Adrenal gland (tissue), 12 donors: Measurements from ENCODE around the gene IPCEF1. TPM values are rescaled to one million over a fixed set of nuclear protein-coding genes. Genes with fewer than 3 reads are reported as not detected.

Experiments
- DNase-seq, 7 donors: peaks; one replicate each; pipeline ENCODE4 v3.0.0-alpha.2; 2019 to 2020
- H3K27ac ChIP-seq, 5 donors: fragments of 200-600 bp; sonication (generic) in 4 of 5; 1 replicate in 3 of 5; 2 replicates in 2 of 5; pipeline versions ENCODE4 v1.5.1 to v1.8.0; 2016 to 2020; ENCODE audit warnings: mild to moderate bottlenecking in 1 of 5
- H3K27me3 ChIP-seq: fragments of 200-600 bp; 2 replicates; pipeline ENCODE4 v1.8.0; 2021
- H3K36me3 ChIP-seq, 2 donors: fragments of 200-600 bp; replicated peaks in 1 of 2; 1 replicate in 1 of 2; 2 replicates in 1 of 2; pipeline versions ENCODE4 v1.5.1 to v1.8.0; 2018 to 2022
- H3K4me1 ChIP-seq, 2 donors: fragments of 200-600 bp; replicated peaks in 1 of 2; 1 replicate in 1 of 2; 2 replicates in 1 of 2; pipeline versions ENCODE4 v1.5.1 to v1.8.0; 2018 to 2021
- H3K4me3 ChIP-seq, 4 donors: fragments of 200-600 bp; sonication (generic) in 3 of 4; one replicate each; pipeline ENCODE4 v1.5.1; 2016 to 2018
- H3K9me3 ChIP-seq, 3 donors: fragments of 200-600 bp; sonication (generic) in 1 of 3; replicated peaks in 1 of 3; 1 replicate in 2 of 3; 2 replicates in 1 of 3; pipeline versions ENCODE4 v1.5.1 to v1.8.0; 2016 to 2021
- CTCF ChIP-seq, 6 experiments: fragments of 450-650 bp in 4 of 6; fragments of 200-600 bp in 2 of 6; sonication (generic) in 1 of 6; IDR thresholded peaks; 1 replicate in 5 of 6; 2 replicates in 1 of 6; pipeline versions ENCODE4 v1.5.1 to v1.8.0; 2016 to 2021; ENCODE audit warnings: antibody characterized with exemption in 6 of 6, mild to moderate bottlenecking in 2 of 6, moderate library complexity in 1 of 6
- POLR2A ChIP-seq, 2 donors: fragments of 450-650 bp; IDR thresholded peaks; one replicate each; pipeline ENCODE4 v1.6.1; 2017; ENCODE audit warnings: antibody characterized with exemption in 2 of 2, mild to moderate bottlenecking in 2 of 2, moderate library complexity in 1 of 2
- WGBS, 4 donors: extraction: QIAGEN DNeasy Blood & Tissue Kit in 2 of 4; methylation state at CpG; one replicate each; pipeline versions ENCODE4 v1.1.5 to v1.1.7; 2013 to 2017; 5-methylcytosine and 5-hydroxymethylcytosine counted together
- intact Hi-C, 2 donors: fragments of 100-400 bp; cut with DNase I; formaldehyde crosslinking; loops; one replicate each; pipeline versions ENCODE4 v1.14.1 to v1.15.0; 2022 to 2023
- polyA plus RNA-seq, 3 donors: library from polyadenylated mRNA; stranded (reverse); fragments of 200-250 nt in 2 of 3; fragments of 350-450 nt in 1 of 3; fragmentation: Illumina TruSeq in 1 of 3; extraction: RNeasy Lipid Tissue Mini Kit (QIAGEN cat#74804) in 1 of 3; gene quantifications; one replicate each; pipeline ENCODE4 v1.2.3, GENCODE V29; 2013 to 2014
- total RNA-seq, 9 donors: library from RNA; depleted of rRNA in 4 of 9; stranded (reverse); fragments of >200 nt in 4 of 9; fragments of 120-200 nt in 1 of 9; fragmentation: NEBNext Ultra II Directional in 1 of 9; extraction: Animal tissue kit (Norgen Biotek cat#: 25700) in 1 of 9; gene quantifications; one replicate each; pipeline versions ENCODE4 v1.1.0 to v1.2.4, GENCODE V29; 2013 to 2023
- donor health status: healthy with polysubstance abuse.
- donor health status: Bipolar disorder and iron deficiency.
- donor health status: DM: yes; HTN: yes; CAD: no.
- donor health status: DM: no; HTN: no; CAD: no.
- donor health status: DM: no; HTN: no; CAD: no.
- donor health status: DM: yes; HTN: yes; CAD: no.

The IPCEF1 gene
- total and polyA plus RNA-seq, 12 donors = 0.07 to 1.2 (median 0.72) TPM; not detected in 1

- 69 to 75% (median 71%) methylated on average over 4 of the region's 4 CpGs for WGBS, 4 donors
- H3K36me3 ChIP-seq = no peaks in the 10 kb centered on the region
- intact Hi-C loops = no loop called here
- no peaks in the 10 kb centered on the region for H3K9me3 ChIP-seq
- H3K4me3 ChIP-seq = no peak overlapping the region
- no peak for DNase-seq
- no peaks in the 10 kb centered on the region for H3K4me1 ChIP-seq
- H3K27ac ChIP-seq = no peak overlapping the region
- no peaks in the 10 kb centered on the region for H3K27me3 ChIP-seq
- TF ChIP-seq POLR2A (IDR thresholded peaks at IDR 0.05) (no peak), CTCF (IDR thresholded peaks at IDR 0.05) (no peak)
Observed at GRCh38 chr6:154251116-154251515, 105.5 kb downstream of the IPCEF1 start.

DNA sequence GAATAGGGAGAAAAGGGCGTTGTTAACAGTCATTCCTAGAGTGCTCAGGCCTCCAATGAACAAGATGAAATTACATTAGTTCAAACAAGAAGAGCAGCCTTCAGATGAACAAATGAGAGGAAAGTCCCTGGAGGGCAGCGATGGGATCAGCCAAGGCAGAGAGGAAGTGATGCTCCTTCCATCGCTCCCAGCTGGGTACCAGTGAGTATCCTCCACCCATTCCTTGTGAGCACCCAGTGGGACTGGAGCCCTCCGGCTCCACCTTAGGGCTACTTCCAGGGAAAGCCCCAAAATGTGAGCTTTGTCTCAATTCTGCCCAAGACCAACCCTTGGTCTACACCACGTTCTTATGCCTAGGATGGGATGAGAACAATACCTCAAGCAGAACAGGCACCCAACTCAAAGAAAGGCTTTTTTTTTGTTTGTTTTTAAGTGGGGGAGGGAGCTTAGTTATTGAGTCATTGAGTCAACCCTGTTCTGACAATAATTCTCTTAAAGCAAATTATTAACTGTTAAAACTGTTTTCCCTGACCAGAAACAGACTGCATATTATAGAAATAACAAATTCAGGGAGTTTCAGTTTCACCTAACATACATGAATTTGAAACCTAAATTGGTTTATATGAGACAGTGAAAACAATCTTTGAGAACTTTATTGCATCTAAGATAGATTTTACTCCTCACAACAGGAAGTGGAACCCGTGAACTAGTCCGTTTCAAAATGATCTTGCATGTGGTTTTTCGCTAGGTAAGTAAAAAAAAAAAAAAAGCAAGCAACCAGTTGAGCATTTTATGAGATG is 106.9 kb downstream of the IPCEF1 start:
- Histone ChIP-seq H3K4me1 (no peaks in the 10 kb centered on the region), H3K4me3 (no peak overlapping the region), H3K9me3 (no peaks in the 10 kb centered on the region), H3K27ac (no peak overlapping the region), H3K36me3 (no peaks in the 10 kb centered on the region), H3K27me3 (no peaks in the 10 kb centered on the region)
- 69 to 87% (median 75%) methylated on average over 8 of the region's 8 CpGs for WGBS, 4 donors
- DNase-seq = no peak
- intact Hi-C loops = no loop called here
- TF ChIP-seq CTCF (IDR thresholded peaks at IDR 0.05) (no peak), POLR2A (IDR thresholded peaks at IDR 0.05) (no peak)

GRCh38 chr6:154247119-154247861 is 109.3 kb downstream of the IPCEF1 start:
- intact Hi-C loops = no loop called here
- H3K27me3 ChIP-seq = no peaks in the 10 kb centered on the region
- WGBS, 4 donors = 40 to 50% (median 46%) methylated on average over 12 of the region's 12 CpGs
- no peak overlapping the region for H3K4me3 ChIP-seq
- H3K4me1 ChIP-seq = no peaks in the 10 kb centered on the region
- H3K36me3 ChIP-seq = no peaks in the 10 kb centered on the region
- no peak for DNase-seq
- TF ChIP-seq POLR2A (IDR thresholded peaks at IDR 0.05) = no peak
- TF ChIP-seq CTCF (IDR thresholded peaks at IDR 0.05) = no peak
- no peak overlapping the region for H3K27ac ChIP-seq
- no peaks in the 10 kb centered on the region for H3K9me3 ChIP-seq

DNA sequence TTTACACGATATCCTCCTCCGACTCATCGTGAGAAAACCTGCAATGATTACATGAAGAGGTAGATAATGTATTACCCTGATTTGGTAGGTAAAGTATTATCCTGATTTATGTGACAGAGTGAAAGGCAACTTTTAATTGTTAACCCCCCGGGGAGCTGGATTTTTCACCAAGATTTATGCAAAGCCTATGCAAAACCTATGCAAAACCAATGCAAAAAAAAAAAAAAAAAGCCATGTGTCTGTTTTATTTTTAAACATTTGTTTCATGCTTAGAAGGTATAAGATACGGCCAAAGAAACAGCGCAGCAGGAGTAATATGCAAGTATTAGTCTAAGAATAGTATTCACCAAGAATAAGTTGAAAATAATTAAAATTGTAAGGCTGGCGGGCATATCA is 109.9 kb downstream of the IPCEF1 start:
- intact Hi-C loops = no loop called here
- no peak for DNase-seq
- no peaks in the 10 kb centered on the region for H3K4me1 ChIP-seq
- no peak overlapping the region for H3K4me3 ChIP-seq
- H3K27ac ChIP-seq = no peak overlapping the region
- TF ChIP-seq CTCF (IDR thresholded peaks at IDR 0.05) (no peak), POLR2A (IDR thresholded peaks at IDR 0.05) (no peak)
- 72 to 83% (median 79%) methylated on average over 7 of the region's 7 CpGs for WGBS, 4 donors
- H3K9me3 ChIP-seq = no peaks in the 10 kb centered on the region
- H3K27me3 ChIP-seq = no peaks in the 10 kb centered on the region
- no peaks in the 10 kb centered on the region for H3K36me3 ChIP-seq
